Measurements from ENCODE around the gene DAPL1. TPM values are rescaled to one million over a fixed set of nuclear protein-coding genes. Genes with fewer than 3 reads are reported as not detected.

The DAPL1 gene
- total RNA-seq, 4 donors from 2014 or later, result 1.5 TPM; not detected in 3

DNA sequence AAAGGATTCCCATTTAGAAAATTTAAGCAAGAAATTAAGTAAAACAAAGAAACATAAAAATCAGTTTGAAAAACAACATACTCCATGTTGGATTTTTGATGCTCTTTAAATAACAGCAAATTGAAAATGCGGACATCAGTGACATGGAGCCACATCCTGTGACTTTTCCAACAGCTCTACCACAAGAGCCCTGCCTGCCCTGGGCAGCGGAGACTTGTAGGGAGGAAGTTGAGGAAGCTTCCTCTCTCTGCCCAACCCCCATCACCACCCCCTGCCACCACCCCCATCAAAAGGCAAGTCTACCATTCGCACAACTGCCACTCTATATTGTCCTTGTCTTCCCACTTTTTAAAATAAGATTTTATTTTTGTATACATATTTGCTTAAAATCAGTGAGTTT, 32.8 kb upstream of the DAPL1 start:
- no peak for DNase-seq (ENCODE audit: low spot score)
- no peak for ATAC-seq (ENCODE audit: low FRiP score)
- TF ChIP-seq, protein P1, sequence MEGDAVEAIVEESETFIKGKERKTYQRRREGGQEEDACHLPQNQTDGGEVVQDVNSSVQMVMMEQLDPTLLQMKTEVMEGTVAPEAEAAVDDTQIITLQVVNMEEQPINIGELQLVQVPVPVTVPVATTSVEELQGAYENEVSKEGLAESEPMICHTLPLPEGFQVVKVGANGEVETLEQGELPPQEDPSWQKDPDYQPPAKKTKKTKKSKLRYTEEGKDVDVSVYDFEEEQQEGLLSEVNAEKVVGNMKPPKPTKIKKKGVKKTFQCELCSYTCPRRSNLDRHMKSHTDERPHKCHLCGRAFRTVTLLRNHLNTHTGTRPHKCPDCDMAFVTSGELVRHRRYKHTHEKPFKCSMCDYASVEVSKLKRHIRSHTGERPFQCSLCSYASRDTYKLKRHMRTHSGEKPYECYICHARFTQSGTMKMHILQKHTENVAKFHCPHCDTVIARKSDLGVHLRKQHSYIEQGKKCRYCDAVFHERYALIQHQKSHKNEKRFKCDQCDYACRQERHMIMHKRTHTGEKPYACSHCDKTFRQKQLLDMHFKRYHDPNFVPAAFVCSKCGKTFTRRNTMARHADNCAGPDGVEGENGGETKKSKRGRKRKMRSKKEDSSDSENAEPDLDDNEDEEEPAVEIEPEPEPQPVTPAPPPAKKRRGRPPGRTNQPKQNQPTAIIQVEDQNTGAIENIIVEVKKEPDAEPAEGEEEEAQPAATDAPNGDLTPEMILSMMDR (IDR thresholded peaks at IDR 0.05), result no peak

DNA sequence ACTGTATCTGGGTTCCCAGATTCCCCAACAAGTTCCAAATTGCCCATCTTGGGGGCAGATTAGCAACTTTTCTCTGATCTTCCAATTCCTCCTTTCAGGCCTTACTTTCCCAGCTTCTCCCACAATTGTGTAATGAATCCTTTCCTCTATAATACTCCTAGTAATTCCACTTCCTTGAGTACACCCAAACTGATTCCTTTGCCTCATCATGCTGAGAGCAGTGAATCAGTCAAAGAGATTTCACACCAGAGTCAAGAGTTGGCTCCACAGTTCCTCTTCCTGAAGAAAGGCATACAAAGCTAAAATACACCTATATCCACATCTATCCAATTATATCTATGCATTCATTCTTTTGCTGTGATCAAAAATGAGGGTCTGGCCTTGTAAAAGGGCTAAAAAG, 28.6 kb upstream of the DAPL1 start:
- no peak for ATAC-seq (ENCODE audit: low FRiP score)
- TF ChIP-seq, protein P1 (IDR thresholded peaks at IDR 0.05), result no peak
- DNase-seq (ENCODE audit: low spot score), result no peak

DNA sequence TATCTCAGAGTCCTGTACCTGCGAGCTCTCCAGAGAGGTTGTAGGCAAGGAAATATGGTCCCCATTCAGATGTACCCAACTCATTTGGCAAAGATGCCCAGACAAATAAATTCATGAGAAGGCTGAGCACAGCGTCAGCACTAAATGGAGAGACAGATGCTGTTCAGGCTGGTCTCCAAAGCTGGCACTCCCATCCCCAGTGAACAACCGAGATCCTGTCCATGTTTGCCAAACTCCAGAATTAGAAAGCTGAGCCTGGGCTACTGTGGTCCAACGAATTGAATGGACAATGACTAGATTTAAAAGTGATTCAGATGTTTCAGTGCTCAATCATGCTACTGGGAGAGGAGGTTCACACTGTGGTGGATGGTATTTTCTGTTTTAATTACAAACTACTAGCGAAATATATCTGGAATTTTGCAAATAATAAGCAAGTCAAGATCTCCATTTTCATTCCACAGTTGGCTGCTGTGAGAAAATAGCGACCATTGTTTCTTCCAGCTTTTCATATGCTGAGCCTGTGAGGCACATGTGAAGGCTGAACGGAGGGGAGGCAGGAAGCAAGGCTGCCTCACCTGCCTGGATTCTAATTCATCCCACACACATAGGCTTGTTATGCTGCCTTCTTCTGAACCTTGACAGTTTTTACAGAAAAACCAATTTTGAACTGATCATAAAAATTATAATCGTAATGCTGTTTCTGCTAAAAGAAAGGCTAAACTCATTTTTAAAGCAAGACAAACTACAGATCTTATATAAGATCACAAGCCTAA, 22.6 kb upstream of the DAPL1 start:
- TF ChIP-seq, protein P1 (IDR thresholded peaks at IDR 0.05), result no peak
- no peak for DNase-seq (ENCODE audit: low spot score)
- no peak for ATAC-seq (ENCODE audit: low FRiP score)

DNA sequence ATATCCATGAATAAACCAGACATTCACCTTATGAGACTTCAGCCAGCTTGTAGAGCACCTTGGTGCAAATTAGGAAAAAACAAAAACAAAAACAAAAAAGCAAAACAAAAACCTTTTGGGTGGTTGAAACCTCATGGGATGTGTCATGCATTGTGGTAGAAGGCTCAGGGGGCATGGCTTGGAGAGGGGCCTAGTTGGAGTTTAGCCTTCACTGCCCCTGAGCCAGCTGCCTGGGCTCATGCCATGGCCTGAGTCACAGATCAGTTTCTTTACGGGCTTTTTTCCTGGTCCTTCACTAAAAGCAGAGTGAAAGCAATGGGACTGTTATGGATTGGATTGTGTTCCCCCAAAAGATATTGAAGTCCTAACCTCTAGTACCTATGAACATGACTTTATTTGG, 22.0 kb upstream of the DAPL1 start:
- no peak for ATAC-seq (ENCODE audit: low FRiP score)
- no peak for DNase-seq (ENCODE audit: low spot score)
- TF ChIP-seq, protein P1 (IDR thresholded peaks at IDR 0.05), result no peak

DNA sequence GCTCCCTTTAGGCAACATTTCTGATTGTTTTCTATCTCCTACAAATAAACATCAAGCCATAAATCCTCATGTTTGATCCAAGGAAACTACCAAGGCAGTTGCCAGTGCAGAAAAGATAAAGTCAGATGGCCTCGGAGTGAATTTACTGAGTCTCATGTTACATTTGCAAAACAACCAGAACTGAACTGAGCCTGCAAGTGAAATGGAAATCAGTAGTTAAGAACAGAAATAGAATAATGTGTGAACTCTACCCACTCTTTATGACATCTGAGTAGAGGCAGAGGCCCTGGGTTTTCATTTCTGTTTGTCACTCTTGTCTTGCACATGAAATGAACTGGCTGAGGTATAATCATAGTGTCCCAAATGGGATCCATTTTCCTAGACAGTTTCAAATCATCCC, 20.4 kb upstream of the DAPL1 start:
- TF ChIP-seq, protein P1 (IDR thresholded peaks at IDR 0.05), result no peak
- no peak for DNase-seq (ENCODE audit: low spot score)
- ATAC-seq (ENCODE audit: low FRiP score), result no peak

DNA sequence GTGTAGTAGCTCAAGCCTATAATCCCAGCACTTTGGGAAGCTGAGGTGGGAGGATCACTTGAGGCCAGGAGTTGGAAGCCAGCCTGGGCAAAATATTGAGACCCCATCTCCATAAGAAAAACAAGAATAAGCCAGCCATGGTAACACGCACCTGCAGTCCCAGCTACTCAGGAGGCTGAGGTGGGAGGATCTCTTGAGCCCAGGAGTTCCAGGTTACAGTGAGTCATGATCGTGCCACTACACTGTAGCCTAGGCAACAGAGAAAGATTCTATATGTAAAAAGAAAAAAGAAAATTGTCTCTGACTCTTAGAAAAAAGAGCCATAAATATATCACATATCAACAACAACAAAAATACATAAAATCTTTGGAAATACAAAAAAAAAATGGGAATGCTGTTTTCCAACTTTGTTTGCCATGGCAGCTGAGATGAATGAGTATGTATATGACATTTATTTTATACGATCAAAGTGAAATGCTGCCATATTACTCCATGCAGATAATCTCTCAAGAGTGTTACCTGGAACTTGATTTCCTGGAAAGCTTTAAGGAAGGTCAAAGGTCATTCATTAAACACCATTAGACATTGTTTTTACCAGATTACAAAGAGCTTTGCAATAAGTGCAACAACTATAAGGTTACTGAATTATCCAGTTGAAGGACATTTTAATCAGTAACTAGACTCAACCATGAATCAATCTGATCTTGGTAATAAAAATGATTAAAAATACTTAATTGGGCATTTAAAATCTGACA, 19.7 kb upstream of the DAPL1 start:
- TF ChIP-seq, protein P1 (IDR thresholded peaks at IDR 0.05), result no peak
- no peak for DNase-seq (ENCODE audit: low spot score)
- no peak for ATAC-seq (ENCODE audit: low FRiP score)
